Renal cortex interstitium (tissue), 11 donors: ENCODE measurements around the gene PPP1R7. TPM values are rescaled to one million over a fixed set of nuclear protein-coding genes. Genes with fewer than 3 reads are reported as not detected.

ENCODE experiments used
- DNase-seq, 11 donors: peaks; one replicate each; pipeline ENCODE4 v3.0.0-alpha.2; 2013; ENCODE audit warnings: low read depth in 9 of 11, low spot score in 4 of 11; ENCODE audit errors: extremely low read depth in 1 of 11
- polyA plus RNA-seq, 3 donors: library from polyadenylated mRNA; unstranded; fragments of 120-200 nt; gene quantifications; one replicate each; pipeline ENCODE4 v1.2.1, GENCODE V29; 2013; ENCODE audit not compliant: insufficient read length in 3 of 3

Gene PPP1R7
- polyA plus RNA-seq, 3 donors: 66.9 to 84.2 (median 77.4) TPM

DNA sequence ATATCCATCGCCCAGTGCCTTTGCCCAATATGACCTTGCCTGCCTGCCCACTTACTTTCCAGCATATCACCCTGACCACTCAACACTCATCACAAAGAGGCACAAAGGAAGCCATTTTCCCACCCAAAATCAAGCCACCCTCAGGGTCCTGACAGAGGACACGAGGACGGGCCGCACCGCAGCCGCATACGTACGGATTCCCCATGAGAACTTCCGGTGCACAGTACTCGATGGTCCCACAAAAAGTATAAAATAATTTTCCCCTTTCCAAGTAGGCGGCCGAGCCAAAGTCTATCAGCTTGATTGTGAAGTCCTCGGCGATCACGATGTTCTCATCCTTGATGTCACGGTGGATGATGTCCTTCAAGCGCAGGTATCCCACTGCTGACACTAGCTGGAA, 38.2 kb upstream of the PPP1R7 start:
- DNase-seq: no peak

DNA sequence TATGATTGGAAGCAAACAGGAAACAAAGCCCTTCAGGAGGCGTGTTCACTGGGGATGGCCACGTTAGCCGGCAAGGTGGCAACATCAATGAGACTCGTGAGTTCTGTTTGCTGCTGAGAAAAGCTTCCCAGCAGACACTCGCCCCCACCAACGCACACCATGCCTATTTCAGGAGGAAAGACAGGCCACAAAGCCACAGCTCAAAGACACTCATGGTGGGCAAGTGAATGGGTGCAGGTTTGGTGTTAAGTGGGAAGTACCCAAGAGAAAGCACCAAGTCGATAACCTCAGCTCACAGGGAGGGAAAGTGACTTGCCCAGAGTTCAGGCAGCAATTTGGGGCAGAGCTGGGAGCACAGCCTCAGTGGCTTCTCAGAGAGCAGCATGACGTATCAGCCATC, 37.7 kb upstream of the PPP1R7 start:
- DNase-seq: no peak

DNA sequence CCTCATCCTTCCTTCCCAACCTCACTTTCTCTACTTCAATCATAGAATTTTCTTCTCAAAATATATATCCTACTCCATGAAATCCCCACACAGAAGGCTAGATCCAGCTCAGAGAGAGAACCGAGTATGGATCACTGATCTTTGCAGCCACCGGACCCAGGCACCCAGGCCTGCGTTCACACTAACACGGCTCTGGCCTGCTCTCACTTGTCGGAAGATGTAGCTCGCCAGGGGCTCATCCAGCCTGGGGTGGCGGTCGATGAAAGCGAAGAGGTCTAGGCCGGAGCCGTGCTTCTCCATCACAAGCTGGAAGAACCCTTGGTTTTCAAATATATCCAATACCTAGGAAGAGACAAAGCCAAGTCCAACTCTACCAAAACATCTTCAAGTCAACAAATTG, 35.4 kb upstream of the PPP1R7 start:
- DNase-seq: no peak

DNA sequence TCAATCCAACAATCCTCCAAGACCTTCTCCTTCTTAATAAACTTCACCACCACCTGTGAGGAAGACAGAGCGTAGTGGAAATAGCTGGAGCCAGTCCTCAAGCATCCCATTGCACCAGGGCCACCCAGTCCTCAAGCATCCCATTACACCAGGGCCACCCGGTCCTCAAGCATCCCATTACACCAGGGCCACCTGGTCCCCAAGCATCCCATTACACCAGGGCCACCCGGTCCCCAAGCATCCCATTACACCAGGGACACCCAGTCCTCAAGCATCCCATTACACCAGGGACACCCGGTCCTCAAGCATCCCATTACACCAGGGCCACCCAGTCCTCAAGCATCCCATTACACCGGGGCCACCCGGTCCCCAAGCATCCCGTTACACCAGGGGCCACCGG, 34.9 kb upstream of the PPP1R7 start:
- no peak for DNase-seq

DNA sequence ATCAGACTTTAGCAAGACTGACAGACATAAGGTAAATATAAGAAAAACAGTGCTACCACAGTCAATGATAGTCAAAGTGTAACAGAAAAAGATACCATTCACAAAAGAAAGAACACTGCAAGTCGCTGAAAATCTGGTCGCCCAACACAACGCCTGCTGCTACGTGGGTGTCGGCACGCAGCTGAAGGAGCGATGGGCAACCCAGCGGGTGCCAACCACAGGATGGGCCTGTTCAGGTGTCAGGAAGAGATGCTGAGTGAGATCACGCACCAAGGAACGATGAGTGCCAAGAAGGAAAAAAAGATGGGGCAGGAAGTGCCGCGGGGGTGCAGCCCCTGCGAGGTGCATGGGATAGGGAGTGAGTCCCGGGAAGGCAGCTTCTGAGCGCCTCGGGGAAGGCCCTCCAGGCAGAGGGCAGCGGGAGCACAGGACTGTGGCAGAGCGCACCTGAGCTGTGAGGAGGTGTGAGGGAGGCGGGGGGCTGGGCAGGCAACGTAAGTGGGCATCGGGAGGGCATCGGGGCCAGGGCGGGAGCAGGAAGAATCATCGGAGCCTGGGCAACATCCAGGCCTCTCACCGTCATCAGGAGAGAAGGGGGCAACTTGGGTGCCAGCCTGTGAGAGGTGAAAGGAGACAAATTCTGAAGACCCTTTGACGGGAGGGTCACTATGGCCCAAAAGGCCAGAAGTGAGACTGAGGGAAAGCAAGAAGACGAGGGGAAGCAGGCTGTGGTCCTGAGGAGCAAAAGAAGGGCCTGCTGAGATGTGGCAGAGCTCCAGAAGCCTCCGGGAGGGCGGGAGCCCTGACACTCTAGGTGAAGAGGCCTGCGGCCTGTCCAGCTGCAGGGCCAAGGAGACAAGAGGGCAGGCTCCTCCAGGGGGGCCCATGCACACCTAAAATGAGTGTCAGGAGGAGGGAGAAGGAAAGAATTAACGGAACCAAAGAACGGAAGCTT, 33.4 kb upstream of the PPP1R7 start:
- DNase-seq: no peak

DNA sequence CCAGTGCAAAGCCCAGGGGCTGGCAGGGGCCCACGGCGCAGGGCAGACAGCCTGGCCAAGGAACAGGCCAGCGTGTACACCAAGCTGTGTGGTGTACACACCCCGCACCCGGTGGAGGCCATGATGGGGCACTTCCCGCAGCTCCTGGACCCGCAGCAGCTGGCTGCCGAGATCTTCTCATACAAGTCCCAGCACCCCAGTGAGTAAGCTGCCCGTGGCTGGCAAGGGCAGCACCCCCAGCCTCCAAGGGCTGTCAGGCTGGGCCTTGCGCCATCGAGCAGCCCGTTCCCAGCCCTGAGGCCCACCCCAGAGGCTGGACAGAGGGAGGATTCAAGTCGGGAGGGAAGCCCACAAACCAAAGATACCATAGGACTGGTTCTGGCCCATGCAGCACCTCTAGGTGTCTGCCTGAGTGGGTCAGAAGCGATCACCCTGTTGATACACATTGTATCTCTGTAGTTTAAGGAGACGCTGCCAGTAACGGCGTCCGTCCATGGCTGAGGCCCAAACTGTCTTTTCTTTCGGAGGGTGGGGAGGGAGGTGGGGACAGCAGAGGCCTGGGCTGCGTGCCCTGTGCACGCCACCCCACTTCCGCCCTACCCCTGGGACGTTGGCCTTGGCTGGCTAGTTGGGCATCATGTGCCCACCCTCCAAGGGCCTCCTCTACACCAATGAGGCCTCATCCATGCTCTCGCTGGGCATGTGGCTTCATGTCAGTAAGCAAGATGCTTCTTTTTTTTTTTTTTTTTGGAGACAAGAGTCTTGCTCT, 31.3 kb upstream of the PPP1R7 start:
- no peak for DNase-seq

DNA sequence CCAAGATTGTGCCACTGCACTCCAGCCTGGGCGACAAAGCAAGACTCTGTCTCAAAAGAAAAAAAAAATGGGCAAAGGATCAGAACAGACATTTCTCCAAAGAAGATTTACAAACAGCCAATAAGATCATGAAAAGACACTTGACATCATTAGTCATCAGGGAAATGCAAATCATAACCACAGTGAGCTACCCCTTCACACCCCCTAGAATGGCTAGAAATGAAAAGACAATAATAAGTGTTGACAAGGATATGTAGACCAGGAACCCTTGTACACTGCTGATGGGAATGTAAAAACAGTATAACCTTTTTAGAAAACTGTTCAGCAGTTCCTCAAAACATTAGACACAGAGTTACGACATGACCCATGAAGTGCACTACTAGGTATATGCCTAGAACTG, 29.8 kb upstream of the PPP1R7 start:
- no peak for DNase-seq

DNA sequence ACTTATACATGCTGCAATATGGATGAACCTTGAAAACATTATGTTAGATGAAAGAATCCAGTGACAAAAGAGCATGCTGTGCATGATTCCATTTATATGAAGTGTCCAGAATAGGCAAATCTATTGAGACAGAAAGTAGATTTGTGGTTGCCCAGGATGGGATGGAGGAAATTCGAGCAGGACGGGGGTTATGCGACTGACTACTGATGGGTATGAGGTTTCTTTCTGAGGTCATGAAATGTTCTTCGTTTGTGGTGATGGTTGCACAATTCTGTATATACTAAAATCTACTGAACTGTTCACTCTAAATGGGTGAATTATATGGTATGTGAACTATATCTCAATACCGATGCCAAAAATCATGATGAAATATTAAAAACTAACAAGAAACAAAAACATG, 29.3 kb upstream of the PPP1R7 start:
- no peak for DNase-seq

DNA sequence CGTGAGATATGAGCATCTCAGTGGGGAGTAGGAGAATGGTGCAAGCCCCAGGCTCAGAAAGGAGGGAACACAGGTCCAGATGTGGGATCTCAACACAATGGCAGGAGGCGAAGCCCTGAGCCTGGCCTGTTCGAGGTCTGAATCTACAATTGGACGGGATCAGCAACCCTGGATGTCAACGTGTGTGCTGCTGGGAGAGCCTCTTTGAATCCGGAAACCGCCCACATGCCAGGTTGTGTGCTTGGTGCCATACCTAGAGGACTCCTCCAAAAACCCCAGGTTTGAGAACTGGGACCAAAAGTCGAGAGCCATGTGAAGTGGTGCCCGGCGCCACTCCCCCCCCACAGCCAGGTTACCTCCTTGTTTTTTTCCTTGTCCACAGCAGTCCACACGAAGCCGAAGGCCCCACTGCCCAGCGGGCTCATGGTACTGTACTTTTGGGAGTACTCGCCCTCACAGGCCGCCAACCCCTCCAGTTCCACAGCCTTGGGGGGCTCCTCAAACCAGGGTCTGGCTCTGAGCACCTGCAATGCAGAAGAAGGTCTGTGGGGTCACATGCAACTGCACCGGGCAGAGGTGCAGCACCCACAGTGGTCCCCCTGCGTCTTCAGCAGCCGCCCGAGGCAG, 27.8 kb upstream of the PPP1R7 start:
- no peak for DNase-seq

DNA sequence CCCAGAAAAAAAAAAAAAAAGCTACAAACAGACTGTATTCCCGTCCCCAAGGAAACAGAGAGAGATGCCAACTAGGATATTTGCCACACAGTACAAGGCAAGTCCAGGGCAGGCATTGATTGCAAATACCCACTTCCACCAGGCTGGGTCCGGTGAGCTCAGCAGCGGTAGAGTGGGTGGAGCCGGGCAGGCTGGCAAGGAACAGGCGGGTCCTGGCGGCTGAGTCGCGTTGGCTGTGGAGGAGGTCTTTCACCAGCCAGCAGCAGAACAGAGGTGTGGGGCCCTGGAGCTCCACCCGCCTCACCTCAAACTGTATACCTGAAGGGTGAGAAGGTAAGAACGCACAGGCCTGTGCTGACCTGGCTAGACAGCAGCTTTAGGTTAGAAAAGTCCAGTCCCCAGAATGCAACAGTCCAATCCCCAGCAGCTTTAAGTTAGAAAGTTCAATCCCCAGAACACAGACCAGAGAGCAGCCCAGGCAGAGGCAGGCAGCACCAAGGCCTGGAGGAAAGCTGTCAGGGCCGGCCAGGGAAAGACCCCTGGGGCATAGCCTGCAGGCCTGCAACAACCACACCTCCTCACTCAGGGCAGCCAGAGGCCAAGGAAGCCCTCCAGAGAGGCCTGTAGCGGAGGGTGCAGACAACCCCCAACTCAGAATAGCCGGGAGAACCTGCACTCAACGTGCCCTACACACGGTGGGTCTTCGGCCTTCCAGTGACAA, 26.3 kb upstream of the PPP1R7 start:
- no peak for DNase-seq

DNA sequence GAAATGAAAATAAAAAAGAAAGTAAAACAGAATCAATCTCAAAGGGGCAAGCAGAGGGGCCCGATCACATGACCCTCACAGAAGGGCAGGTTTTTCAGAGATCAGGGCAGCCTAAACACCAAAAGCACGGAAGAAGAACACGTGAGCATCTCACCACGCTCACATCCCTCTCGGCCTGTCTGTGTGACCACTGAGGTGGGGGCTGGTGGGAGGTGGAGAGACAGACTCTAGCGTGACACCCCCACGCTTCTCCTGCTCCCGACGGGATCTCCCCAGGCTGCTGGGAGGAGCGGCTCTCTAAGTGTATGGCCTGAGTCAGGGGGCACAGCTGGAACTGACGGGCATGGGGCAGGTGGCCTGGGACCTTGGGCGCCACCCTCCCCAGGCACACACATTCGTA, 24.6 kb upstream of the PPP1R7 start:
- DNase-seq: no peak

DNA sequence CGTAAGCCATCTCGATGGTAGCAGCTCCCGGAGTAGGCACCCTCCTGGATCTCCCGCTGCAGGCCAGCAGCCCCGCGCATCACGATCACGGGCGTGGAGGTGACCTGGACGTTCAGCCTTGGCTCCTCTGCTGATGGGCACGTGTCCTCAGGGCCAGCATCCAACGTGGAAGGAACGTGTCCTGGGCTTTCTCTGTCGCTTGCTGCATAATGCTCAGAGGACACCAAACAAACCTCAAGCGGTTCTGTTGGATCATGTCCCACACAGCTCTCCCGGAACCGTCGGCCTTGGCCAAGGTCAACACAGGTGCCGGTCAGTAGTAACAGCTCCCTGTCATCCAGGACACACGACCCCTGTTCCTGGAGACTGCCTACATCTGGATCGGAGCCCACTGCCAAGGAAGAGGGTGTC, 24.1 kb upstream of the PPP1R7 start:
- DNase-seq: no peak

DNA sequence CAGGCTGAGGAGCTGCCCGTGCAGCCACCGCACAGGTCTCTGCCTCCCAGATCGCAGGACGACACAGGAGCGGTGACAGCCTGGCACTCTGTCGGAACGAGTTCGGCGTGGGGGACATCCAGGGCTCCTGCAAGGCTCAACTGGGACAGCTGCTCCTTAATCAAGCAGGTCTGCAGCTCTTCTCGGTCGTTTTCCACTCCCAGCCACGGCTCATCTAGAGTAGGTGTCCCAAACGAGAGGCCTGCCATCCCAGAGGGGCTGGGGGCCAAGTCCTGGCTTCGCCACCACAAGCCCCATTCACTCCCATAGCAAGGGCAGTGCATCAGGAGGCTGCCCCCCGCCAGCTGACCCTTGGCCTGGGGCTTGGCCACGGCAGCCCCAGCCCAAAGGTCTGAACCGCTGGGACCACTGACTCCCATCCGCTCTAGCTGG, 23.5 kb upstream of the PPP1R7 start:
- no peak for DNase-seq

DNA sequence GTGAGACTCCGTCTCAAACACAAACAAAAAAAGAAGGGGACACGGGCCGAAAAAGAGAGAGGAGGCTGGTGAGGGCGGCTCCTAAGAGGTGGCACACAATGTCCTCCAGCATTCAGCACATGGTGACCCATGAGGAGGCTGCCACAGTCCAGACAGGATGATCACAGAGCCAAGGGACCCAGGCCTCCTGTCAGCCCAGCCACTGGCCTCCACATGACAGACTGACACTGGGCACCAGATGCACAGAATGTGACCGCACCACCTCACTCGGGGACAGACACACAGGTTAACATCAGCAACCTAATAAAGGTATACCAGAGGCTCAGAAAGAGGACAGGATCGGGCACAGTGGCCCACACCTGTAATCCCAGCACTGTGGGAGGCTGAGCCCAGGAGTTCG, 22.0 kb upstream of the PPP1R7 start:
- no peak for DNase-seq

DNA sequence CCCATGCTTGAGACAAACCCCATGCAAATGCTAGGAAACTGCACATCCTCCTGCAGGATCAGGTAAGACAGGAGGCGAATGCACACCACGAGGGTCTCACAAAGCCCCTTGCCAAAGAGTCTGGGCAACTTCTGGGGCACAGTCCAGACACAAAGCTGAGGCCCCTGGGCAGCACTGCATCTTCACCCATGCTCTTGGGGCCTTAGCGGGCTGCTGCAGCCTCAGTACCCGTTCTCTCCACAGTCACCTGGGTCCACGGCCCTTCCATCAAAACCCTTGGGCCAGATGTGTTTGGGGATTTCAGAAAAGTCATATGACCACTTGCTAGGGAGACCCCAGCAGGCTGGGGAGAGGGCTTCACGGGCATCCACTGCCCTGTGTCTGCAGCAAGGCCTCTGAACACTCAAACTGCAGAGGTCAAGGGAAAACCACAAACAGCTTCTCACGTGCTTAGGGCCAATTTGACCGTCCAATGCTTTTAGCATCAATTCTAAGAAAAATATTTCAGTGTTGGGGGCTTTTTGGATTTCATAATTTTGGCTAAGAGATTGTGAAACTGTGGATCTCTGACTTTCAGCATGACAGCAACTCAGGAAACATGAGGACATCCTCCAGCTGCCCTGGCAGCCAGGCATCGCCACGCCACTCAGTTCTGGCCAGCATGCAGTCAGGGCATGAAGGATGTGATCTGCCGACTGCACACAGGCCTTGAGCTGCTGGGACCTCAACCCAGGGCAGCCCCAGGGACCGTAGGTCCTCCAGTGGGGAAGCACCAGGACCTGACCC, 21.0 kb upstream of the PPP1R7 start:
- no peak for DNase-seq

DNA sequence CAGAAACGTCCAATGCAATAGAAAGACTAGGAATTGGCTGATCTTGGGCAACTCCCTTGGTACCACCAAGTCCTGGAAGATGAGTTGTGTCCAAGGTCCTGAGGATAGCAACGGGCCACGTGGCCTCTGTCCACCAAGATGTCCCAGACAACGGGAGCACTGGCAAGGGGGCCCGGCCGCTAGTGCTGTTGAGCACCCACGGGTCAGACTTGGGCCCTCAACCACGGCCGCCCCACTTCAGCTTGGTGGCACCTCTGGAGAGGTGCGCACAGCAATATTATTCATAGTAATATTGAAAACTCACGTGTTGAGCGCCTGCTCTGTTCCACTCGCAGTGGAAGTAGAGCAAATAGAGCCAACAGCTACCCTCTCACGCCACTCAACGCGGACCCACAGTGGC, 20.0 kb upstream of the PPP1R7 start:
- no peak for DNase-seq

DNA sequence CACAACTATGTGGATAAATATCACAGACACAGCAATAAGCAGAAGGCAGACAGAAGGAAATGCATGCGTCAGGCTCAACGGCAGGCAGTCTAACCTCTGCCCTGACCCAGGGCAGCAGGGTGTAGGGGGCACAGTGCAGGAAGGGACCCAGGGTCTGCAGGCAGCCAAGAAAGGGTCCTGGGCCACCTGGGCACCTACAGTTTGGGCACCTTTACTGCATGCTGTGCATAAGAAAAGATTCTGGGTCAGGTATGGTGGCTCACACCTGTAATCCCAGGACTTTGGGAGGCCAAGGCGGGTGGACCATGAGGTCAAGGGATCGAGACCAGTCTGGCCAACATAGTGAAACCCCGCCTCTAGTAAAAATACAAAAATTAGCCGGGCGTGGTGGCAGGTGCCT, 18.7 kb upstream of the PPP1R7 start:
- DNase-seq: no peak
